H1 (cell line): Measurements from ENCODE around the gene APBA3. TPM values are rescaled to one million over a fixed set of nuclear protein-coding genes. Genes with fewer than 3 reads are reported as not detected.

Source experiments
- CTCF ChIA-PET: fragments of 300-600 bp; sonication (Branson Sonifier 250); formaldehyde crosslinking; loops from one replicate; lab custom pipeline; 2021; ENCODE audit not compliant: partially characterized antibody; lab: Charles Lee
- POLR2A ChIA-PET: fragments of 300-600 bp; sonication (Branson Sonifier 250); formaldehyde crosslinking; loops from one replicate; lab custom pipeline; 2021; ENCODE audit warnings: inconsistent platforms; ENCODE audit not compliant: partially characterized antibody; lab: Charles Lee
- DNase-seq, 2 experiments: peaks; one replicate each; pipeline versions ENCODE4 v3.0.0 to v3.0.0-alpha.2; 2010 to 2022; ENCODE audit warnings: low spot score in 2 of 2, low read depth in 1 of 2, mixed read lengths in 1 of 2
- FAIRE-seq: peaks from 2 replicates; lab custom pipeline; 2011; peaks lifted over from hg19 to GRCh38; lab: Jason Lieb, UNC
- H2AFZ ChIP-seq: 2 replicates; pipeline ENCODE4 v1.8.1; 2012; ENCODE audit warnings: low read length, inconsistent platforms
- H2AK5ac ChIP-seq: 2 replicates; pipeline ENCODE4 v1.6.1; 2013; ENCODE audit warnings: low read depth, low read length
- H2BK120ac ChIP-seq: replicated peaks from 2 replicates; pipeline ENCODE3; 2013; ENCODE audit warnings: low read depth, low read length, inconsistent platforms
- H2BK12ac ChIP-seq: 2 replicates; pipeline ENCODE4 v1.6.1; 2013; ENCODE audit warnings: low read depth, low read length
- H2BK15ac ChIP-seq: 2 replicates; pipeline ENCODE4 v1.6.1; 2013; ENCODE audit warnings: low read length
- H2BK20ac ChIP-seq: 2 replicates; pipeline ENCODE4 v1.6.1; 2013; ENCODE audit warnings: low read length
- H2BK5ac ChIP-seq: 2 replicates; pipeline ENCODE4 v1.6.1; 2013; ENCODE audit warnings: low read depth, low read length
- H3K14ac ChIP-seq: 2 replicates; pipeline ENCODE4 v1.6.1; 2013; ENCODE audit warnings: inconsistent platforms; ENCODE audit not compliant: insufficient read length
- H3K18ac ChIP-seq: 2 replicates; pipeline ENCODE4 v1.6.1; 2013; ENCODE audit warnings: low read length; ENCODE audit errors: extremely low read depth
- H3K23ac ChIP-seq: 2 replicates; pipeline ENCODE4 v1.6.1; 2013; ENCODE audit warnings: inconsistent platforms; ENCODE audit not compliant: insufficient read length
- H3K23me2 ChIP-seq: 2 replicates; pipeline ENCODE4 v1.6.1; 2013; ENCODE audit warnings: low read depth, low read length
- H3K27ac ChIP-seq: 2 replicates; pipeline ENCODE4 v1.6.1; 2011; ENCODE audit warnings: low read depth, low read length, inconsistent platforms
- H3K27me3 ChIP-seq, 4 experiments: replicated peaks in 1 of 4; 1 replicate in 1 of 4; 2 replicates in 3 of 4; pipeline versions ENCODE4 v1.6.1 to v1.8.1; 2011 to 2013; ENCODE audit warnings: low read length in 3 of 4, mild to moderate bottlenecking in 3 of 4, inconsistent platforms in 2 of 4, mixed read lengths in 2 of 4, moderate library complexity in 1 of 4; ENCODE audit not compliant: control insufficient read depth in 3 of 4, insufficient read depth in 3 of 4; ENCODE audit errors: extremely low read depth in 1 of 4
- H3K36me3 ChIP-seq, 4 experiments: 2 replicates each; pipeline versions ENCODE4 v1.6.1 to v1.8.1; 2011 to 2013; ENCODE audit warnings: mild to moderate bottlenecking in 4 of 4, low read length in 3 of 4, moderate library complexity in 2 of 4, control low read depth in 1 of 4, inconsistent platforms in 1 of 4; ENCODE audit not compliant: insufficient read depth in 4 of 4, control insufficient read depth in 2 of 4
- H3K4ac ChIP-seq: replicated peaks from 2 replicates; pipeline ENCODE3; 2013; ENCODE audit warnings: low read length, low read depth, mixed read lengths, inconsistent platforms; ENCODE audit not compliant: insufficient read length
- H3K4me1 ChIP-seq, 4 experiments: replicated peaks in 1 of 4; 1 replicate in 1 of 4; 2 replicates in 3 of 4; pipeline versions ENCODE4 v1.6.1 to v1.8.1; 2011 to 2013; ENCODE audit warnings: low read length in 3 of 4, inconsistent platforms in 2 of 4, mixed read lengths in 1 of 4; ENCODE audit not compliant: insufficient read depth in 4 of 4, control insufficient read depth in 3 of 4
- H3K4me2 ChIP-seq, 2 experiments: 2 replicates each; pipeline versions ENCODE4 v1.6.1 to v1.8.1; 2011 to 2013; ENCODE audit warnings: low read depth in 2 of 2, low read length in 2 of 2, control low read depth in 1 of 2, inconsistent platforms in 1 of 2, mild to moderate bottlenecking in 1 of 2; ENCODE audit not compliant: insufficient read depth in 1 of 2
- H3K4me3 ChIP-seq, 4 experiments: fragments of 200-600, 300-600 bp in 1 of 4; sonication (generic), shearing (Covaris generic), sonication (Bioruptor Twin) in 1 of 4; 2 replicates each; pipeline versions ENCODE4 v1.5.1 to v1.8.1; 2011 to 2016; ENCODE audit warnings: low read length in 4 of 4, low read depth in 3 of 4, control low read depth in 2 of 4, inconsistent platforms in 2 of 4, mild to moderate bottlenecking in 2 of 4, mixed read lengths in 1 of 4, moderate library complexity in 1 of 4; ENCODE audit not compliant: insufficient read depth in 2 of 4; ENCODE audit errors: extremely low read depth in 1 of 4
- H3K56ac ChIP-seq: replicated peaks from 2 replicates; pipeline ENCODE3; 2013; ENCODE audit warnings: low read depth, mild to moderate bottlenecking, mixed read lengths, low read length, inconsistent platforms; ENCODE audit not compliant: insufficient read length
- H3K79me1 ChIP-seq: 2 replicates; pipeline ENCODE4 v1.6.1; 2013; ENCODE audit warnings: low read depth, low read length, control low read depth
- H3K79me2 ChIP-seq, 2 experiments: 2 replicates each; pipeline versions ENCODE4 v1.6.1 to v1.8.1; 2012 to 2013; ENCODE audit warnings: low read length in 2 of 2, mild to moderate bottlenecking in 2 of 2, inconsistent platforms in 1 of 2; ENCODE audit not compliant: insufficient read depth in 2 of 2, control insufficient read depth in 1 of 2
- H3K9ac ChIP-seq, 4 experiments: replicated peaks in 1 of 4; 1 replicate in 1 of 4; 2 replicates in 3 of 4; pipeline versions ENCODE4 v1.6.1 to v1.8.1; 2011 to 2013; ENCODE audit warnings: low read depth in 3 of 4, low read length in 3 of 4, control low read depth in 2 of 4, mild to moderate bottlenecking in 2 of 4, moderate library complexity in 2 of 4, inconsistent platforms in 1 of 4; ENCODE audit errors: extremely low read depth in 1 of 4
- H3K9me3 ChIP-seq, 2 experiments: 2 replicates each; pipeline versions ENCODE4 v1.6.1 to v1.8.1; 2012 to 2013; ENCODE audit warnings: mild to moderate bottlenecking in 2 of 2, moderate library complexity in 2 of 2, control low read depth in 1 of 2, inconsistent platforms in 1 of 2, low read depth in 1 of 2, low read length in 1 of 2, mixed read lengths in 1 of 2; ENCODE audit not compliant: insufficient read depth in 2 of 2
- H4K20me1 ChIP-seq, 2 experiments: replicated peaks in 1 of 2; 2 replicates each; pipeline versions ENCODE3 to v1.8.1; 2011 to 2013; ENCODE audit warnings: inconsistent platforms in 2 of 2, low read length in 2 of 2, mild to moderate bottlenecking in 1 of 2; ENCODE audit not compliant: insufficient read depth in 2 of 2, control insufficient read depth in 1 of 2
- H4K5ac ChIP-seq: 2 replicates; pipeline ENCODE4 v1.6.1; 2013; ENCODE audit warnings: low read length, low read depth, mixed read lengths, inconsistent platforms; ENCODE audit not compliant: insufficient read length
- H4K8ac ChIP-seq: 2 replicates; pipeline ENCODE4 v1.8.0; 2013; ENCODE audit warnings: mild to moderate bottlenecking, moderate library complexity, low read length, inconsistent platforms; ENCODE audit not compliant: insufficient read depth; ENCODE audit errors: extremely low read depth
- H4K91ac ChIP-seq: replicated peaks from 2 replicates; pipeline ENCODE3; 2013; ENCODE audit warnings: low read length, mixed read lengths, inconsistent platforms; ENCODE audit not compliant: insufficient read length
- BCL11A ChIP-seq, 2 experiments: IDR thresholded peaks; one replicate each; pipeline ENCODE4 v1.6.1; 2011; ENCODE audit warnings: low read depth in 2 of 2, low read length in 2 of 2, mild to moderate bottlenecking in 2 of 2
- CBX5 ChIP-seq: fragments of 300-800, 300-1000 bp; sonication (generic); IDR thresholded peaks from 2 replicates; pipeline ENCODE4 v1.7.1; 2016; ENCODE audit warnings: antibody characterized with exemption, low read length, low read depth
- CEBPB ChIP-seq: IDR thresholded peaks from 2 replicates; pipeline ENCODE4 v1.6.1; 2012; ENCODE audit warnings: low read depth, low read length
- CTBP2 ChIP-seq: IDR thresholded peaks from 2 replicates; pipeline ENCODE4 v1.7.0; 2011; ENCODE audit warnings: borderline replicate concordance, mild to moderate bottlenecking, moderate library complexity, mixed read lengths, low read length; ENCODE audit not compliant: insufficient read depth, insufficient read length
- FOSL1 ChIP-seq: IDR thresholded peaks from 2 replicates; pipeline ENCODE4 v1.6.1; 2011; ENCODE audit warnings: mild to moderate bottlenecking, low read depth, low read length, moderate library complexity; ENCODE audit not compliant: insufficient read depth
- HDAC2 ChIP-seq, 2 experiments: fragments of 300-600 bp in 1 of 2; sonication (generic) in 1 of 2; IDR thresholded peaks; 2 replicates each; pipeline ENCODE4 v1.6.1; 2011 to 2012; ENCODE audit warnings: low read depth in 2 of 2, low read length in 2 of 2, mild to moderate bottlenecking in 2 of 2, moderate library complexity in 2 of 2, borderline replicate concordance in 1 of 2, inconsistent platforms in 1 of 2
- KDM1A ChIP-seq: fragments of 200-600, 300-600 bp; sonication (generic); IDR thresholded peaks from 2 replicates; pipeline ENCODE4 v1.7.1; 2016; ENCODE audit warnings: mild to moderate bottlenecking, low read length, borderline replicate concordance
- KDM4A ChIP-seq: IDR thresholded peaks from one replicate; pipeline ENCODE4 v1.7.1; 2012; ENCODE audit warnings: low read depth, mild to moderate bottlenecking, moderate library complexity, low read length, inconsistent platforms; ENCODE audit not compliant: severe bottlenecking
- PHF8 ChIP-seq: fragments of 200-600 bp; sonication (generic); conservative IDR thresholded peaks from 2 replicates; pipeline ENCODE4 v1.7.1; 2012; ENCODE audit warnings: low read depth, mild to moderate bottlenecking, inconsistent platforms, low read length, moderate library complexity
- POLR2AphosphoS5 ChIP-seq: IDR thresholded peaks from 2 replicates; pipeline ENCODE4 v1.6.1; 2011; ENCODE audit warnings: low read depth, low read length
- TCF12 ChIP-seq: IDR thresholded peaks from 2 replicates; pipeline ENCODE4 v1.6.1; 2011; ENCODE audit warnings: low read depth, mild to moderate bottlenecking, low read length
- USF2 ChIP-seq: IDR thresholded peaks from 2 replicates; pipeline ENCODE4 v1.6.1; 2011; ENCODE audit warnings: low read length, improper control_type of control experiment
- whole genome bisulfite sequencing, 2 experiments: shearing (Covaris generic) in 1 of 2; methylation state at CpG; one replicate each; pipeline versions ENCODE4 v1.1.6 to v1.1.7; 2013 to 2015; ENCODE audit warnings: low lambda C conversion rate in 2 of 2, mixed read lengths in 2 of 2, inconsistent platforms in 1 of 2, low coverage in 1 of 2, missing lambda C conversion rate in 1 of 2; ENCODE audit not compliant: insufficient replicate concordance in 2 of 2, insufficient coverage in 1 of 2, insufficient read length in 1 of 2; ENCODE audit errors: extremely low coverage in 1 of 2, missing lambda C conversion rate in 1 of 2; 5-methylcytosine and 5-hydroxymethylcytosine counted together
- polyA plus RNA-seq, 7 experiments: library from polyadenylated mRNA; depleted of rRNA in 3 of 7; stranded (reverse) in 5 of 7; unstranded in 2 of 7; fragments of >200 nt in 5 of 7; fragments of 200-250 nt in 2 of 7; gene quantifications; 1 replicate in 5 of 7; 2 replicates in 1 of 7; 4 replicates in 1 of 7; pipeline versions ENCODE4 v1.2.1 to v1.2.3, GENCODE V29; 2011 to 2013; ENCODE audit warnings: missing spikeins in 2 of 7, mixed read lengths in 2 of 7
- total RNA-seq: library from RNA; stranded (reverse); fragmentation: NEBNext Ultra II Directional; extraction: Animal tissue kit (Norgen Biotek cat#: 25700); gene quantifications from 2 replicates; pipeline ENCODE4 v1.2.1, GENCODE V29; 2021

Gene APBA3
- total and polyA plus RNA-seq, 2 of the 8 experiments (the other 6 are each of a cell fraction or from before 2014, with no cell fraction given) = 21.4 to 36.9 TPM

GRCh38 chr19:3781603-3782002 is 20.1 kb upstream of the APBA3 start:
- no peak overlapping the region for H2AK5ac ChIP-seq
- H4K20me1 ChIP-seq = peaks cover 0 to under 1% of the 10 kb centered on the region in 2 experiments
- H4K5ac ChIP-seq = no peak overlapping the region
- DNase-seq (no peak), FAIRE-seq (no peak)
- H3K9ac ChIP-seq = no peak overlapping the region
- CTCF ChIA-PET = interaction anchor here (0.9 to 1.1 kb wide), 2 partner anchors 9 to 45 kb away, joined by 3 read pairs; no protein-coding TSS in a partner anchor
- no peaks in the 10 kb centered on the region for H3K79me2 ChIP-seq
- H3K27ac ChIP-seq = no peak overlapping the region
- no peak overlapping the region for H2BK5ac ChIP-seq
- H3K23me2 ChIP-seq = peaks cover 10% of the 10 kb centered on the region; the same call in 1 of the 2 replicates
- H3K4me2 ChIP-seq = no peak overlapping the region
- H3K4me3 ChIP-seq = no peak overlapping the region
- no peak overlapping the region for H2BK120ac ChIP-seq
- H3K9me3 ChIP-seq = peaks cover 17 to 22% of the 10 kb centered on the region in 2 experiments
- no peaks in the 10 kb centered on the region for H3K79me1 ChIP-seq
- H3K4ac ChIP-seq = no peak overlapping the region
- no peak overlapping the region for H2BK15ac ChIP-seq
- no peak overlapping the region for H3K23ac ChIP-seq
- no peak overlapping the region for H3K56ac ChIP-seq
- H3K14ac ChIP-seq = no peak overlapping the region
- no peak overlapping the region for H3K18ac ChIP-seq
- H3K4me1 ChIP-seq = peaks cover 0 to 9% (median 1%) of the 10 kb centered on the region in 4 experiments; a peak in 3 of 7 replicates
- WGBS, 2 experiments = 89% methylated on average over 2 of the region's 2 CpGs; no CpG with 5 or more reads in 1 of the 2 experiments
- peaks cover 0 to 17% (median 7%) of the 10 kb centered on the region in 4 experiments; a peak in 6 of 7 replicates for H3K27me3 ChIP-seq
- no peak overlapping the region for H4K91ac ChIP-seq
- no peak overlapping the region for H2BK12ac ChIP-seq
- no peak overlapping the region for H4K8ac ChIP-seq
- no peak overlapping the region for H2BK20ac ChIP-seq
- POLR2A ChIA-PET = interaction anchor here (1.4 kb wide), 1 partner anchor 19 kb away, joined by 4 read pairs; the partner anchor contains the start of genes APBA3 and MRPL54
- H3K36me3 ChIP-seq = peaks cover 0 to 14% (median 3%) of the 10 kb centered on the region in 4 experiments; a peak in 2 of 8 replicates
- no peak overlapping the region for H2AFZ ChIP-seq
- TF ChIP-seq HDAC2 (IDR thresholded peaks at IDR 0.05; ENCODE audit: borderline replicate concordance in 1 of 2, low read depth in 2 of 2, low read length in 2 of 2) (no peak), KDM4A (no peak), POLR2AphosphoS5 (no peak), PHF8 (no peak), KDM1A (no peak), CEBPB (no peak), FOSL1 (no peak), USF2 (no peak), TCF12 (no peak), BCL11A (IDR thresholded peaks at IDR 0.05; ENCODE audit: low read depth in 2 of 2, low read length in 2 of 2) (no peak), CTBP2 (no peak), CBX5 (no peak)
